A549 (cell line): Measurements from ENCODE around the gene TRAF7. TPM values are rescaled to one million over a fixed set of nuclear protein-coding genes. Genes with fewer than 3 reads are reported as not detected.

Source experiments
- ATAC-seq, 2 experiments: fragments of 200-7000 bp in 1 of 2; fragments of >200 bp in 1 of 2; cut with Nextera tagmentation in 1 of 2; cut with Tn5 transposase in 1 of 2; 3 replicates each; pipeline versions ENCODE4 v1.8.0 to v1.9.1; 2018 to 2020; ENCODE audit warnings: mild to moderate bottlenecking in 1 of 2, moderate library complexity in 1 of 2
- CTCF ChIA-PET: fragments of 300-600 bp; sonication (Branson Sonifier 250); formaldehyde crosslinking; extraction: SDS; loops from one replicate; lab custom pipeline; 2021; ENCODE audit warnings: antibody characterized with exemption, inconsistent platforms; lab: Yijun Ruan, JAX
- POLR2A ChIA-PET: fragments of 350-600 bp; formaldehyde crosslinking; extraction: SDS; loops from one replicate; lab custom pipeline; 2021; ENCODE audit warnings: antibody characterized with exemption, inconsistent platforms; lab: Yijun Ruan, JAX
- DNase-seq, 2 experiments: peaks; one replicate each; pipeline versions ENCODE4 v3.0.0 to v3.0.0-alpha.2; 2011 to 2016; ENCODE audit warnings: low read depth in 1 of 2, low spot score in 1 of 2
- FAIRE-seq: peaks from 2 replicates; lab custom pipeline; 2011; peaks lifted over from hg19 to GRCh38; lab: Jason Lieb, UNC
- H3K27ac ChIP-seq, 2 experiments: fragments of >200 bp; sonication (Bioruptor Twin); formaldehyde crosslinking; 3 replicates each; pipeline ENCODE4 v1.5.1; 2016 to 2017
- H3K4me1 ChIP-seq: fragments of >200 bp; sonication (Bioruptor Twin); formaldehyde crosslinking; 3 replicates; pipeline ENCODE4 v1.6.1; 2016
- H3K4me2 ChIP-seq: fragments of >200 bp; sonication (Bioruptor Twin); formaldehyde crosslinking; 3 replicates; pipeline ENCODE4 v1.6.1; 2016
- H3K4me3 ChIP-seq: fragments of >200 bp; sonication (Bioruptor Twin); formaldehyde crosslinking; 3 replicates; pipeline ENCODE4 v1.5.1; 2016
- H3K9me3 ChIP-seq: fragments of >200 bp; sonication (Bioruptor Twin); formaldehyde crosslinking; 3 replicates; pipeline ENCODE4 v1.6.1; 2016
- ATOH8 ChIP-seq: fragments of 250-450 bp; sonication (Bioruptor Pico); IDR thresholded peaks from 2 replicates; pipeline ENCODE4 v1.5.0; 2020; ENCODE audit warnings: low read depth, mild to moderate bottlenecking, moderate library complexity
- BCL3 ChIP-seq: fragments of >200 bp; sonication (Bioruptor Twin); formaldehyde crosslinking; IDR thresholded peaks from 3 replicates; pipeline ENCODE4 v1.6.1; 2016
- CBX2 ChIP-seq: fragments of 200-600 bp; sonication (generic); IDR thresholded peaks from 2 replicates; pipeline ENCODE4 v1.6.1; 2016; ENCODE audit warnings: low read depth, mild to moderate bottlenecking, borderline replicate concordance
- CEBPB ChIP-seq, 2 experiments: fragments of >200 bp in 1 of 2; sonication (Bioruptor Twin) in 1 of 2; formaldehyde crosslinking in 1 of 2; IDR thresholded peaks; 2 replicates each; pipeline ENCODE4 v1.6.1; 2012 to 2016
- CHD4 ChIP-seq: fragments of 200-600 bp; sonication (generic); IDR thresholded peaks from 2 replicates; pipeline ENCODE4 v1.6.1; 2016; ENCODE audit warnings: antibody characterized with exemption, mild to moderate bottlenecking, borderline replicate concordance
- E2F6 ChIP-seq: IDR thresholded peaks from 2 replicates; pipeline ENCODE4 v1.6.1; 2012; ENCODE audit warnings: low read depth, borderline replicate concordance
- ESRRA ChIP-seq: fragments of 150-350 bp; IDR thresholded peaks from 2 replicates; pipeline ENCODE4 v1.6.1; 2014; ENCODE audit warnings: mild to moderate bottlenecking, low read length, borderline replicate concordance
- FOSB ChIP-seq: fragments of 250-450 bp; sonication (Bioruptor Pico); IDR thresholded peaks from 2 replicates; pipeline ENCODE4 v1.5.0; 2020; ENCODE audit warnings: mild to moderate bottlenecking, moderate library complexity
- HEYL ChIP-seq: fragments of 250-450 bp; sonication (Bioruptor Pico); IDR thresholded peaks from 2 replicates; pipeline ENCODE4 v1.8.0; 2021; ENCODE audit warnings: mild to moderate bottlenecking, moderate library complexity
- MAFK ChIP-seq: fragments of 450-650 bp; IDR thresholded peaks from 2 replicates; pipeline ENCODE4 v1.6.1; 2014; ENCODE audit not compliant: partially characterized antibody
- MAX ChIP-seq: IDR thresholded peaks from 2 replicates; pipeline ENCODE4 v1.6.1; 2012
- NR3C1 ChIP-seq: fragments of >200 bp; sonication (Bioruptor Twin); formaldehyde crosslinking; IDR thresholded peaks from 3 replicates; pipeline ENCODE4 v1.6.1; 2017
- PHF8 ChIP-seq: fragments of 200-600 bp; sonication (generic); IDR thresholded peaks from 2 replicates; pipeline ENCODE4 v1.6.1; 2016; ENCODE audit warnings: low read depth, mild to moderate bottlenecking, antibody characterized with exemption, moderate library complexity, borderline replicate concordance
- POLR2A ChIP-seq: IDR thresholded peaks from 2 replicates; pipeline ENCODE4 v1.6.1; 2012; ENCODE audit warnings: mild to moderate bottlenecking, low read length
- RAD21 ChIP-seq, 2 experiments: fragments of >200 bp in 1 of 2; sonication (Bioruptor Twin) in 1 of 2; formaldehyde crosslinking in 1 of 2; IDR thresholded peaks in 1 of 2; conservative IDR thresholded peaks in 1 of 2; 2 replicates in 1 of 2; 3 replicates in 1 of 2; pipeline ENCODE4 v1.6.1; 2012 to 2018; ENCODE audit warnings: inconsistent platforms in 1 of 2
- RCOR1 ChIP-seq: fragments of 150-350 bp; IDR thresholded peaks from 2 replicates; pipeline ENCODE4 v1.6.1; 2014; ENCODE audit warnings: antibody characterized with exemption, low read length, low read depth
- REST ChIP-seq: fragments of 200-600 bp; sonication (generic); IDR thresholded peaks from 2 replicates; pipeline ENCODE4 v1.6.1; 2016; ENCODE audit warnings: antibody characterized with exemption, mild to moderate bottlenecking, moderate library complexity
- SREBF2 ChIP-seq: fragments of 450-650 bp; IDR thresholded peaks from 2 replicates; pipeline ENCODE4 v1.6.1; 2014; ENCODE audit warnings: mild to moderate bottlenecking, moderate library complexity
- TFCP2L1 ChIP-seq: fragments of 250-450 bp; sonication (Bioruptor Pico); IDR thresholded peaks from 2 replicates; pipeline ENCODE4 v1.5.0; 2021; ENCODE audit warnings: mild to moderate bottlenecking
- TP53 ChIP-seq: fragments of 250-450 bp; sonication (Bioruptor Pico); IDR thresholded peaks from 2 replicates; pipeline ENCODE4 v1.5.0; 2021; ENCODE audit warnings: mild to moderate bottlenecking, moderate library complexity
- ZFP36 ChIP-seq: fragments of 450-650 bp; IDR thresholded peaks from 2 replicates; pipeline ENCODE4 v1.6.1; 2014; ENCODE audit warnings: borderline replicate concordance; ENCODE audit not compliant: partially characterized antibody
- ZNF302 ChIP-seq: fragments of 250-450 bp; sonication (Bioruptor Pico); IDR thresholded peaks from 2 replicates; pipeline ENCODE4 v1.9.0; 2021; ENCODE audit warnings: inconsistent platforms, mild to moderate bottlenecking, moderate library complexity
- WGBS: methylation state at CpG from one replicate; pipeline ENCODE4 v1.1.6; 2017; ENCODE audit errors: missing lambda C conversion rate; 5-methylcytosine and 5-hydroxymethylcytosine counted together
- polyA plus RNA-seq, 4 experiments: library from polyadenylated mRNA; depleted of rRNA in 3 of 4; stranded (reverse); fragments of >200 nt; fragmentation: RNase III in 1 of 4; extraction: RNeasy Plus Mini Kit Qiagen cat#74134 plus additional on column Dnase treatment in 1 of 4; gene quantifications; 2 replicates in 3 of 4; 3 replicates in 1 of 4; pipeline ENCODE4 v1.2.3, GENCODE V29; 2011 to 2017

The TRAF7 gene
- polyA plus RNA-seq, 2 of the 4 experiments (the other 2 are of a cell fraction), result 31.9 to 50.0 TPM

- Histone ChIP-seq H3K9me3 (no peaks in the 10 kb centered on the region), H3K4me2 (no peak overlapping the region), H3K4me1 (no peaks in the 10 kb centered on the region), H3K4me3 (no peak overlapping the region), H3K27ac (no peak overlapping the region)
- DNase-seq, result no peak
- 92% methylated on average over 18 of the region's 18 CpGs for WGBS
- no peak for ATAC-seq
- TF ChIP-seq HEYL (CRISPR knock-in tag), result no peak
- TF ChIP-seq BCL3, result no peak
- TF ChIP-seq CHD4, result no peak
- no peak for TF ChIP-seq E2F6
- no peak for TF ChIP-seq NR3C1
- TF ChIP-seq ATOH8 (CRISPR knock-in tag), result no peak
- TF ChIP-seq MAFK, result no peak
- POLR2A ChIA-PET, result interaction anchor here (0.7 to 2.1 kb wide), 2 partner anchors 12 to 22 kb away, joined by 5 to 9 read pairs; partner anchors contain the start of gene TRAF7
- FAIRE-seq, result no peak
- CTCF ChIA-PET, result interaction anchor here (1.0 to 3.1 kb wide), 2 partner anchors 17 to 20 kb away, joined by 4 to 12 read pairs; no protein-coding TSS in a partner anchor
Measured at GRCh38 chr16:2177101-2177500, 21.5 kb downstream of the TRAF7 start.

GRCh38 chr16:2177561-2177960, 22.0 kb downstream of the TRAF7 start:
- Histone ChIP-seq H3K4me3 (no peak overlapping the region), H3K9me3 (no peaks in the 10 kb centered on the region), H3K4me1 (no peaks in the 10 kb centered on the region), H3K27ac (no peak overlapping the region), H3K4me2 (no peak overlapping the region)
- FAIRE-seq (no peak), DNase-seq (no peak), ATAC-seq (no peak)
- POLR2A ChIA-PET, result interaction anchor here (2.1 kb wide), 1 partner anchor 22 kb away, joined by 9 read pairs; the partner anchor contains the start of gene TRAF7
- 90% methylated on average over 19 of the region's 20 CpGs for WGBS
- TF ChIP-seq E2F6 (no peak), TP53 (CRISPR knock-in tag) (no peak), CBX2 (no peak), BCL3 (no peak), REST (no peak), RAD21 (conservative IDR thresholded peaks at IDR 0.05 in 1 of 2, IDR thresholded peaks at IDR 0.05 in 1 of 2) (no peak), CEBPB (IDR thresholded peaks at IDR 0.05) (no peak), FOSB (CRISPR knock-in tag) (no peak), PHF8 (no peak), RCOR1 (no peak), ZFP36 (no peak), ZNF302 (CRISPR knock-in tag) (no peak), ESRRA (no peak), MAX (no peak), SREBF2 (no peak), TFCP2L1 (CRISPR knock-in tag) (no peak), POLR2A (no peak)
- CTCF ChIA-PET, result interaction anchor here (1.0 to 3.1 kb wide), 2 partner anchors 17 to 20 kb away, joined by 4 to 12 read pairs; no protein-coding TSS in a partner anchor
